ENCODE results near the gene IFI6.
"Not testable (repeated sequence)": the region's sequence is repeated elsewhere in the genome, so short reads cannot be mapped to it uniquely, and the experiment has no call there.

The IFI6 gene

DNA sequence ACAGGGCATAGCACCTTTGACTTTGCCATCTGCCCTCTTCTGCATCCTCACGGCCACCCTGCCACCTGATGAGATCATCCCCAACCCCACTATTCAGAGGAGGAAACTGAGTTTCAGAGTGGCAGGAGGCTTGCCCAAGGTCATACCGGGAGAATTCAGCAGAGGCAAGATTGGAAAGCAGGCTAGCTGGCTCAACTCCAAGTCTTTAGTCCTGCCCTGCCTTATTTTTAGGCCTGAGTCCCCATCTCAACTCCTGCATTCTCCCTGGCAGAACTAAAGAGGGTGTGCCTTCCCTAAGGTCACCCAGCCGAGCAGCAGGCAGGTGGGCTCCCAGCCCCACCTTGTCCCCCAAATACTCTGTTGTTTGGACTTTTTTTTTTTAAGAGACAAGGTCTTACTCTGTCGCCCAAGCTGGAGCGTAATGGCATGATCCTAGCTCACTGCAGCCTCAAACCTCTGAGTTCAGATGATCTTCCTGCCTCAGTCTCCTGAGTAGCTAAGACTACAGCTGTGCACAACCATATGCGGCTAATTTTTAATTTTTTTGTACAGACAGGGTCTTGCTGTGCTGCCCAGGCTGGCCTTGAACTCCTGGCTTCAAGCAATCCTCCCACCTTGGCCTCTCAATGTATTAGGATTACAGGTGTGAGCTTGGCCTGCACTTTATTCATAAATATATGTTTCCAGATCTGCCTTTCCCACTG lies 23.2 kb downstream of the IFI6 start:
- DNase-seq = no peak

GRCh38 chr1:27647328-27647727 lies 24.7 kb downstream of the IFI6 start:
- DNase-seq = no peak

GRCh38 chr1:27646676-27647075 lies 25.3 kb downstream of the IFI6 start:
- no peak for DNase-seq

- no peak for DNase-seq
These were observed 26.9 kb downstream of the IFI6 start for GRCh38 chr1:27645071-27645415.

DNA sequence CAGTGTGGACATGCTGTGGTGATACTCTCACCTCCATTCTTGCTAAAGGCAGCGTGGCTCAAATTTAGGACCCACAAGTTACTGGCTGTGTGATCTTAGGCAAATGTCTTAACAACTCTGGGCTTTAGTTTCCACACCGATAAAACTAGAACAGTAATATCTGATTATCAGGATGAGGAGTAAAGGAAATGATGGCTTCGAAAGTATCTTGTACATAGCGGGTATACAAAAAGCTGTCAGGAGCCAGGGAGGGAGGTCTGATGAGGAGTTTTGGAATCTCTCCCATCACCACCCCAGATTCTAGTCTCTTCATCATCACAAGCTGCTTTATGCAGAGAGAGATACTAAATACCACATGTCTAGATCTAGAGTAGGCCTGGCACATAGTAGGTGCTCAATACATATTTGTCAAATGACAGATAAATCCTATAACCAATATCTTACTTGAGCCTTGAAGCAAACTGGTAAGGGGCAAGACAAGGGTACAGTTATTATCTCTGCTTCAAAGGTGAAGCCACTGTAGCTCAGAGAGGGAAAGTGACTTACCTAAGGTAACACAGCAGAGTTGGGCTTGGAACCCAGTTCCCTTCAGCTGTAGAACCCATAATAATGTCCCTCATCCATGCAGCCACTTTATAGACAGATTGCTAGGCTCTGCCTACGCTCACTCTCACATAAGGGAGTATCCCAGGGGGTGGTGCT lies 27.5 kb downstream of the IFI6 start:
- no peak for DNase-seq

GRCh38 chr1:27643600-27644368 lies 28.2 kb downstream of the IFI6 start:
- no peak for DNase-seq

DNA sequence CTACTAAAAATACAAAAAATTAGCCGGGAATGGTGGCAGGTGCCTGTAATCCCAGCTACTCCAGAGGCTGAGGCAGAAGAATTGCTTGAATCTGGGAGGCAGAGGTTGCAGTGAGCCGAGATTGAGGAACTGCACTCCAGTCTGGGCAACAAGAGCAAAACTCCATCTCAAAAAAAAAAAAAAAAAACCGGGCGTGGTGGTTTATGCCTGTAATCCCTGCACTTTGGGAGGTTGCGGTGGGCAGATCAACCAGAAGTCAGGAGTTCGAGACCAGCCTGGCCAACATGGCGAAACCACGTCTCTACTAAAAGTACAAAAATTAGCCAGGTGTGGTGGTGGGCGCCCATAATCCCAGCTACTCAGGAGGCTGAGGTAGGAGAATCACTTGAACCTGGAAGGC lies 31.5 kb downstream of the IFI6 start:
- not testable (repeated sequence) for DNase-seq

- DNase-seq = no peak
These were observed 33.2 kb downstream of the IFI6 start for GRCh38 chr1:27638805-27639204.

GRCh38 chr1:27638047-27638734 lies 33.8 kb downstream of the IFI6 start:
- DNase-seq = no peak

GRCh38 chr1:27635396-27636142 lies 36.4 kb downstream of the IFI6 start:
- no peak for DNase-seq

DNA sequence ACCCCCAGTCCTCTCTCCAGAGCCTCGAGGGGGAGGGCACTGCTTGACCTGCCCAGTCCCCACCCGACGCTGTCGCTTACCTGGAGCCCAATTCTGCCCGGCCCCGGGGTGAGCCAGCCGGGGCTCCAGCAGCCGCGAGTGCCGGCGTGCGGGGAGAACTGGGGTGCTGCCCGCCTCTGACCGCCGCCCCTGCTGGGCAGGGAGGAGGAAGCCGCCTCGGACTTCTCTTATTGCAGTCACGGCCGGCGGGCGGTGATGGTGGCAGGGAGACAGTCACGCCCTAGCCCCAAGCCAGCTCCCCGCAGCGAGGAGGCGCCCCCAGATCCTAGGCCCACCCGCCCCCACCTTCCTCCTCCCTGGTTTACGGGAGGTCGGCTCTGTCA lies 37.0 kb downstream of the IFI6 start, which contains the start of gene FGR:
TSS of gene FGR (minus strand) at position 201 of the 383 bp plus-strand sequence. CDS start 11,269 bp downstream, outside the sequence.
- no peak for DNase-seq

DNA sequence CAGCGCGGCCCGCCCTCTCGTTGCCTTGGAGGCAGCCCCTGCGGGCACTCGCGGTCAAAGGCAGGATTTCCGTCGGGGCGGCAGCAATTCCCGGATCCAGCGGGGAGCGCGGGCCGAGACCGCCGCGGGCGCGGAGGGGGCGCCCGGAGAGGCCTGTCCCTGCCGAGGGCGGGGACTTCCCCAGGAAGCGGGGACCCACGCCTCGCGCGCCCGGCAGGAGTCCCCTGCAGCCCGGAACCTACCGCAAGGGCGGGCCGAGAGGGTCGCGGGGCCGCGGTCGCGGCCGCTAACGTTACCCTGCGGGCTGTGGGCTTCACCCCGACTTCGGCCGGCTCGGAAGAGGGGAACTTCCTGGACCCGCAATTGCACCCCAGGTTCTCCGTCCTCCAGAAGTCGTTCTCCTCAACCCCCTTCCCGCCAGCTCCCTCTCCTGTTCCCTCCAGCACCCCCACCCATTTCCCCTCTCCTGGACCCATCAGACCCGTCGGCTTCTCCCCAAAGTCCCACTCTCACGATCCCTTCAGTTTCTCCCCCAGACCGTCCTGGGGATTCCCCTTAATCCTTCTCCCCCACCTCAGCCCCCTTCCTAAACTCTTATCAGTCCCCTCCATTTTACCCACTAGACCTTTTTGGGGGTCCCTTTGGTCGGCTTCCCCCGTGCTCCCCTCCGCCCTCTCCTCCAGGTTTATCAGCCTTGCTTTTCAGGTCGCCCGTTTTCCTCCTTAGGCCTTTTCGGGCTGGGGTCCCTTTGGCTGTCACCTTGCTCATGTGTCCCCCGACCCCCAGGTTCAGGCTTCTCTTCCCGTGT lies 37.6 kb downstream of the IFI6 start:
- no peak for DNase-seq

DNA sequence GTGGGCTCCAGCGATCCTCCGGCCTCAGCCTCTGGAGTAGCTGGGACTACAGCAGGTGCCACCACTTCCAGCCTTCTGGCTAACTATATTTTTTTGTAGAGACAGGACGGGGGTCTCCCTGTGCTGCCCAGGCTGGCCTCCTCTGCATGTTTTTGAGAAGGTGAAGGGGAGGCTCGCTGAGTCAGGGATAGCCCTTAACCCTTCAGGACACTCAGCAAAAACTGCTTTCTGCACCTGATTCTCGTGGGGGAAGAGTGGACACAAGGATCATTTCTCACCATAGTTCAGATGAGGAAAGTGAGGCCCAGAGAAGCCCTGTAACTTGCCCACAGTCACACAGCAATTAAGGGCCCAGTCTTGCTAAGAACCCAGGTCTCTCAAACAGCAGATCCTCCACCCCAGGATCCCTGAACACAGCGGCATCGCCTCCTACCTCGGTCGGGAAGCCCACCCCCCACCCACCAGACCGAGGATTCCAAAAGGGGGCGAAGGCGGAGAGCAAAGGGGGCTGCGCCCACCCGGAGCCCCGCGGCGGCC lies 38.3 kb downstream of the IFI6 start:
- DNase-seq = no peak

DNA sequence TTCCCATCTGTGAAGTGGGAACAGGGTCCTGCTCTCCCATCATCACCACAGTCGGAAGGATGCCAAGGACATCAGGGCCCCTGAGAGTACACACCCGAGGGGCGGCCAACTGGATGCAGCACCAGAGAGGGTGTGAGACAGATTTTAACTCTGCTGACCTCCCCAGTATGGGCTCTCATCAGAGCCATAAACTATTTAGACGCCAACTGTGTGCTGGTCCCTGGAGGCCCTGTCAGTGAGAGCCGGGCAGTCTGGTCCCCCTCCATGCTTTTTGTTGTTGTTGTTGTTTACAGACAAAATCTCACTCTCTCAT lies 38.7 kb downstream of the IFI6 start:
- no peak for DNase-seq

GRCh38 chr1:27632387-27633297 lies 39.4 kb downstream of the IFI6 start:
- no peak for DNase-seq

DNA sequence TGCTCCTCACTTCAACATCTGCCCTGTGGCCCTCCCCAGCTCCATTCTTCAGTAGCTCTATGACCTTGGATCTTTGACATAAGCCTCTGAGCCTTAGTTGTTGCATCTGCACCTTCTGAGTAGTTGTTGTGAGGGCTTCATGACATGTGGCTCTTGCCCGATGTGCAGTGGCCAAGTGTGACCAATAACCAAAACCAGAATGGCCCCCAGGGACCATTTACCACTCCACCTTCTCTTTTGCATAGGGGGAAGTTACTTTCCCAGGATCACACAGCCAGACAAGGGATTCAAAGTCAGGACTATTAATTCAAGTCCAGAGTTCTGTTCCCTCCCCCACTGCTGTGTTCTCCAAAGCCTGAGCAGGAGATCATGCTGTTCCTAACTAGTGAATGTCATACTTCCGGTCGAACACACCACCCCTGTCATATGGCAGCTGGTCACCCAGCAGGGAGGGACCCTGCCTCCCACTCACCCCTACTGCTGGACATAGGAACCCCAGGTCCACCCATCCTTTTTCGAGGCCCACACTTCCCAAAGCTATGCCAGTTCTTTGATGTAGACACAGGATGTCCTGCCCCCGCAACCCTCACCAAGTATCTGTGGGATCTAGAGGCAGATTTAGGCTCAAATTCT lies 41.0 kb downstream of the IFI6 start:
- DNase-seq = no peak

GRCh38 chr1:27628712-27629111 lies 43.3 kb downstream of the IFI6 start:
- DNase-seq = no peak

DNA sequence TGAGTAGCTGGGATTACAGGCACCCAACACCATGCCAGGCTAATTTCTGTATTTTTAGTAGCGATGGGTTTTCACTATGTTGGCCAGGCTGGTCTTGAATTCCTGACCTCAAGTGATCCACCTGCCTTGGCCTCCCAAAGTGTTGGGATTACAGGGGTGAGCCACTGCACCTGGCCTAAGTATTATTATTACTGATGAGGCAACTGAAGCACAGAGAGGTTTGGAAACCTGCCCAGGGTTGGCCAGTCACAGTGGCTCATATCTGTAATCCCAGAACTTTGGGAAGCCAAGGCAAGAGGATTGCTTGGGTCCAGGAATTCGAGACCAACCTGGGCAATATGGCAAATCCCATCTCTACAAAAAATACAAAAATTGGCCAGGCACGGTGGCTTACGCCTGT lies 44.3 kb downstream of the IFI6 start:
- DNase-seq = not testable (repeated sequence)

- no peak for DNase-seq
These were observed 44.9 kb downstream of the IFI6 start for GRCh38 chr1:27627061-27627460.
